ENCODE measurements around the gene ELF2.
"Not testable (repeated sequence)": the region's sequence is repeated elsewhere in the genome, so short reads cannot be mapped to it uniquely, and the experiment has no call there.

ELF2 gene

GRCh38 chr4:139142980-139143379, 34.0 kb downstream of the ELF2 start:
- no peak for DNase-seq (ENCODE audit: low spot score)

GRCh38 chr4:139142087-139142486, 34.9 kb downstream of the ELF2 start:
- DNase-seq (ENCODE audit: low spot score), result no peak

GRCh38 chr4:139137763-139138162, 39.3 kb downstream of the ELF2 start:
- DNase-seq (ENCODE audit: low spot score), result no peak

GRCh38 chr4:139134403-139134802, 42.6 kb downstream of the ELF2 start:
- DNase-seq (ENCODE audit: low spot score), result no peak

GRCh38 chr4:139131209-139131870, 45.7 kb downstream of the ELF2 start:
- no peak for DNase-seq (ENCODE audit: low spot score)

GRCh38 chr4:139129206-139129605, 47.8 kb downstream of the ELF2 start:
- no peak for DNase-seq (ENCODE audit: low spot score)

- DNase-seq (ENCODE audit: low spot score), result no peak
Observed at GRCh38 chr4:139126898-139127297, 50.1 kb downstream of the ELF2 start.

GRCh38 chr4:139123910-139124309, 53.1 kb downstream of the ELF2 start:
- DNase-seq (ENCODE audit: low spot score), result no peak

- no peak for DNase-seq (ENCODE audit: low spot score)
Observed at GRCh38 chr4:139118365-139118764, 58.7 kb downstream of the ELF2 start.

GRCh38 chr4:139115226-139115625, 61.8 kb downstream of the ELF2 start:
- DNase-seq (ENCODE audit: low spot score), result no peak

- DNase-seq (ENCODE audit: low spot score), result not testable (repeated sequence)
Observed at GRCh38 chr4:139114795-139115194, 62.2 kb downstream of the ELF2 start.

- DNase-seq (ENCODE audit: low spot score), result no peak
Observed at GRCh38 chr4:139112650-139113049, 64.4 kb downstream of the ELF2 start.

GRCh38 chr4:139108567-139109128, 68.4 kb downstream of the ELF2 start:
- no peak for DNase-seq (ENCODE audit: low spot score)

GRCh38 chr4:139099366-139099982, 77.5 kb downstream of the ELF2 start:
- DNase-seq (ENCODE audit: low spot score), result peak; percentile 64

- DNase-seq (ENCODE audit: low spot score), result no peak
Observed at GRCh38 chr4:139092271-139092670, 84.7 kb downstream of the ELF2 start.

- no peak for DNase-seq (ENCODE audit: low spot score)
Observed at GRCh38 chr4:139085141-139085540, 91.9 kb downstream of the ELF2 start.

- DNase-seq (ENCODE audit: low spot score), result no peak
Observed at GRCh38 chr4:139084804-139085093, 92.3 kb downstream of the ELF2 start.

- peak; percentile 94 for DNase-seq (ENCODE audit: low spot score)
Observed at GRCh38 chr4:139083956-139084803, 92.8 kb downstream of the ELF2 start.

GRCh38 chr4:139083607-139083955, 93.4 kb downstream of the ELF2 start:
- no peak for DNase-seq (ENCODE audit: low spot score)

- peak; percentile 95 for DNase-seq (ENCODE audit: low spot score)
Observed at GRCh38 chr4:139082750-139083606, 94.0 kb downstream of the ELF2 start.

GRCh38 chr4:139078926-139079325, 98.1 kb downstream of the ELF2 start:
- DNase-seq (ENCODE audit: low spot score), result no peak
